HG03565 (cell line): ENCODE results near the gene ADAMTSL1.

ENCODE experiments used
- ATAC-seq: cut with Tn5 transposase; IDR thresholded peaks from one replicate; pipeline ENCODE4 v1.9.1; 2021; ENCODE audit warnings: mild to moderate bottlenecking, moderate library complexity; ENCODE audit not compliant: unreplicated experiment

Gene ADAMTSL1

GRCh38 chr9:18891946-18892670 is 418.2 kb downstream of the ADAMTSL1 start:
- ATAC-seq: no peak

DNA sequence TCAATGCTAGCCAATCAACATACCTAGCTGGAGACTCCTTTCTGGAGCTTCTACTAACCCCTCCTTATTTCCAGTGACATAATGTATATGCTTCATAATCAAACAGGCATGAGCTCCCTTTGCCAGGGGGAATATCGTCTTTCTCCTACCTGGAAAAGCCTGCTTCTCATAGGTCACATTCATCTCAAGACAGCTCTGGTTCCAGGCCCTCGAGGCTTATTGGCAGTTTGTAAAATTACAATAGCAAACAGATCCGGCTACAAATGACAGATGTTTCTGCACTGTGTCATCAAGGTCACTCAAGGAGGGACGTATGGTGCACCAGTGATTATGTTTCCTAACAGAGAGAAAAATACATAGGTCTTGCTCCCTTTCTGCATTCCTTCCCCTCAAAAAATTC is 419.1 kb downstream of the ADAMTSL1 start:
- no peak for ATAC-seq

DNA sequence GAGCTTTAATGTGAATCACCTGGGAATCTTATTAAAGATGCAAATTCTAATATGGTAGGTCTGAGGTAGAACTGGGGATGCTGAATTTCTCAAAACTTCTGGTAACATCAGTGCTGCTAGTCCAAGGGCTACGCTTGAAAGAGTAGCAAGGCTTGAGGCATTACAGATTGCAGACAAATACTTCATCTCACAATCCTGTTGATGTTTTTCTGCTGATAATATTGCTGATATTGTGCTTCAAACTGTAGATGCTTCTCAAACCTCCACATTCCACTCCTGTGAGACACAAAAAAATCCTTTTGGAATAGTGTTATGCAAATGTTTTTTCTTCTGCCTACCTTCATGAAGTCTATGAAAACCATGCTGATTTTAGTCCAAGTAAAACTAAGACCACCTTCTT is 419.5 kb downstream of the ADAMTSL1 start:
- ATAC-seq: no peak

DNA sequence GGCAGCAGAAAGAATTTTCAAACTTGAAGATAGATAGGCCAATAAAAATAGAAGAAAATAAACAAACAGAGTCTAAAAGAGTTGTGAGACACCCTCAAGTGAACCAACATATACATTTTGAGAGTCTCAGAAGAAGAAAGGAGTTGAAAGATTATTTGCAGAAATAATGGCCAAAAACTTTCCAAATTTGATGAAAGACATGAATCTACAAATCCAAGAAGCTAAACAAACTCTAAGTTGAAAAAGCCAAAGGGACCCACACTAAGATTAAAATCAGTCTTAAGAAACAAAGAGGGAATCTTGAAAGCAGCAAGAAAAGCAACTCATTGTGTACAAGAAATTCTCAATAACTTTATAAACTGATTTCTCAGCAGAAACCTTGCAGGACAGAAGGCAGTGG is 422.1 kb downstream of the ADAMTSL1 start:
- no peak for ATAC-seq

DNA sequence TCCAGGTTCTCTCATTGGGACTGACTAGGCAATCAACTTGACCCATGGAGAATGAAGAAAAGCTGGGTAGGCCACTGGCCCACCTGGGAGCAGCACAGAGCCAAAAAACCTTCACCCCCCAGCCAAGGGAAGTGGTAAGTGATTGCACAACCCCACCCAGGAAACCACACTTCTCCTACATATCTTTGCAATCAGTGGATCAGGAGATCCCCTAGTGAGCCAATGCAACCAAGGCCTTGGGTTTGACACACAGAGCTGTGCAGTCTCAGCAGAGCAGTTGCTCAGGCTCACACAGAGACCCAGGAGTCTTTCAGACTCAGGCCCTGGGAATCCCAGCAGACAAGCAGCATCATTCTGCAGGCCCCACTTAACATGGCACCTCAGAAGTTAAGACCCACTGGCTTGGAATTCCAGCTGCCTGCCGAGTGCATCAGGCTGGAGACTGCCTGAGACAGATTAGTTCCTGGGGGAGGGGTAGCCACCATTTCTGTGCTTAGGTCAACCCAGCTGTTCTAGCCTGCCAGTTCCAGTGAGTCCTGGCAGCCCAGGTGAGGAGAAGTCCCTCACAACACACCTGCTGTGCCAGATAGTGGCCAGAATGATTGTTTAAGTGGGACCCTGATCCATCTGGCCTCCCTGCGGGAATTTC is 422.7 kb downstream of the ADAMTSL1 start:
- ATAC-seq: no peak

DNA sequence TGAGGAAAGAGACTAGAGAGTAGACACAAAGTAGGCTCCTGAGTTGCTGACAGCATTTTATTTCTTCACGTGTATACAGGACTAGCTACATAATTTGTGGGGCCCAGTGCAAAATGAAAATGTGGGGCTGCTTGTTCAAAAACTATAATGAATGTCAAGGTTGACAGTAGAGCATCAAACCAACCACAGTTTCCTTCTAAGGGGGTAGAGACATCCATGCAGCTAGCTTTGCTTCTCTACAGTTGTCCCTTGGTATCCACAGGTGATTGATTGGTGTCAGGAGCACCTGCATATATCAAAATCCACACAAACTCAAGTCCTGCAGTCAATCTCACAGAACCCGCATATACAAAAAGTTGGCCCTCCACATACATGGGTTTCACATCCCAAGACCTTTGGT is 429.5 kb downstream of the ADAMTSL1 start:
- no peak for ATAC-seq

DNA sequence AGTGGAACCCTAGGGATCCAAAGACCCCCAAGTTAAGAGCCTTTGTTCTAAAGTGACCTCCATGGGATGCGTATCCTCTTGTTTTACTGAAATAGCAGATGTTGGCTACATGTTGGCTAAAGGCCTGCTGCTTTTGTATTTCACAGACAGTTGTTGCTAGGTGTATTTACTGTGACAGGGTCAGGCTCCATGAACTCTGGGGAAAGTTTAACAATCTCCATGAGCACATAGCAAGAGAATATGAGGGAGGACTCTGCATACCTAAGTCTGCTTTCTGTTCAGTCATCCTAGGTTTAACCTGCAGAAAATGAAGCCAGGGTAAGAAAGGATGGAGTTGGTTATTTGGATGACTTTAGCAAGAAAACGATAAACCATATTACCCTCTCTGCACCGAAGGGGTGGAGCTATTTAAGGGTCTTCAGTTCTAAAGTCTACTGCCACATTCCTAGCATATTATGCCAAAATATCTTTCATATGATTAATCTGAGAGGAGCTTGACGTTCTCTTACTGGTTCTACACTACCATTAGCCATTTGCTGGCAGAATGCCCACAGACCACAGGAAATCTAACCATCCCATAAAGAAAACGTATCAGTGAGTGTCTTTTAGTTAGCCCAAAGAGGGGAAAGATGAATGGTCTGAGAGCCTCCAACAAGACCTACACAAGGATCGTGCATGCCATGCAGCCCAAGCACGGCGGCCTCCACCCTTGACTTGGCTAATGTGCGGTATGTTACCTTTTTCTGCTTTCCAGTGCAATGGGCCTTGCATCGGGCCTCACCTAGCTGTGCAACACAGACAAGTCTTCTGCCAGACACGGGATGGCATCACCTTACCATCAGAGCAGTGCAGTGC is 431.3 kb downstream of the ADAMTSL1 start:
- ATAC-seq: no peak

GRCh38 chr9:18905883-18906629 is 432.1 kb downstream of the ADAMTSL1 start:
- ATAC-seq: no peak

- ATAC-seq: no peak
Observed at GRCh38 chr9:18906656-18907395, 432.9 kb downstream of the ADAMTSL1 start.

- ATAC-seq: no peak
Observed at GRCh38 chr9:18907927-18908625, 434.1 kb downstream of the ADAMTSL1 start.

GRCh38 chr9:18909140-18910018 is 435.4 kb downstream of the ADAMTSL1 start:
- no peak for ATAC-seq

DNA sequence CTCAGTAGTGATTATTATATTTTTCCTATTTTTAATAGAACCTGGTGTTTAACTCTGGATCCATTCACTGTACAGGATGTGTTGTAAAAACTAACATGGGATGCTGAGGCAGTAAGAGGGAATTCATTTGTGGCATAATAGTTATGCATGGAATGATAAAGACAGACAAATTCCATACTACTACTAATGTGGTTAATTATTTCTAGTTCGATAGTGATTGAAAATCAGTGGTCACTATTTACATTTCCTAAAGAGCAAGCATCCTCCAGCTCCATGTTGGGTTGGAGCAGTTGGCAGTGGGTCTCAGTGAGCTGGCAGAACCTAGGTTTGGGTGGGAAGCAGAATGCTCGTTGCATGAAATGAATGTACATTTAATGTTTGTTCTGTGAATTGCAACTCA is 436.5 kb downstream of the ADAMTSL1 start:
- ATAC-seq: no peak

GRCh38 chr9:18910916-18911315 is 437.0 kb downstream of the ADAMTSL1 start:
- ATAC-seq: no peak

- ATAC-seq: no peak
Observed at GRCh38 chr9:18911714-18912342, 437.9 kb downstream of the ADAMTSL1 start.

DNA sequence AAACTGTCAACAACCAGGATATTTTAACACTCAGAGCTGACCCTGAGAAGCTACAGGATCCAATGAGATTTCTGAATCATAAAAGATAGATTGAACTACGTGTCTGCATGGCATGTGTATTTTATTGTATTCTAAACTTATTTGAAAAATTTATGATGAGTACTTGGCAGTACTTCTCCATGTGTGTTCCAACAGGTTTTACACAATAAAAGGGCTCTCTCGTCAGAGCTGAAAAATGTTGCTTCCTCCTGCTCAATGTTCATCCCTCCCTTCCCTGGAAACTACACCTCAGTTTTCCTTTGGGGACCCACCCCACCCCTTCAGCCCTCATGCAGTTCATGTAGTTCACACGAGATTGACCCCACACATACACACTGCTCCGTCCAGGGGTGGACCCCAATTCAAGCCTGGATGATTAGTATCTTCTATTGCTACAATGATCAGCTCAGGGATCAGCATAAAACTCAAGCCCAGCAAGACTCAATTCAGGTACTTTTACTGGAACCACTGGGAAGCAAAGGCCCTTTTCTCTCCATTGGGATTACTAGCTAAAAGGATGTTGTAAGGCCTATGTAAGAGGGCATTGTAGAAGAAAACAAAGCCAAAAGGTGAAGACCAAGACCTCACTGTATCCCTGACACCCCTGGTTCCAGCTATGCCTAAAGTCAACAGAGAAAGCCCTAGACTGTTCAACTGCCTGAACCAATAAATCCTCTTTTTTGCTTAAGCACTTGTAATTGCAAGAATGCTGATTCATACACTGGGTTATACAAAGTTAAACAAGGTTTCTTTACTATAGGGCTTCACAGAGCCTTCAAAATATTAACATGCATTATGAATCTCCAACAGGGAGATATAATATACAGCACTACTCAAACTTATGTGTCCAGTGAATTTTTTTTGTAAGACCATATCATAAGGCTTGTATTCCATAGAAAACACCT is 446.5 kb downstream of the ADAMTSL1 start:
- ATAC-seq: no peak

DNA sequence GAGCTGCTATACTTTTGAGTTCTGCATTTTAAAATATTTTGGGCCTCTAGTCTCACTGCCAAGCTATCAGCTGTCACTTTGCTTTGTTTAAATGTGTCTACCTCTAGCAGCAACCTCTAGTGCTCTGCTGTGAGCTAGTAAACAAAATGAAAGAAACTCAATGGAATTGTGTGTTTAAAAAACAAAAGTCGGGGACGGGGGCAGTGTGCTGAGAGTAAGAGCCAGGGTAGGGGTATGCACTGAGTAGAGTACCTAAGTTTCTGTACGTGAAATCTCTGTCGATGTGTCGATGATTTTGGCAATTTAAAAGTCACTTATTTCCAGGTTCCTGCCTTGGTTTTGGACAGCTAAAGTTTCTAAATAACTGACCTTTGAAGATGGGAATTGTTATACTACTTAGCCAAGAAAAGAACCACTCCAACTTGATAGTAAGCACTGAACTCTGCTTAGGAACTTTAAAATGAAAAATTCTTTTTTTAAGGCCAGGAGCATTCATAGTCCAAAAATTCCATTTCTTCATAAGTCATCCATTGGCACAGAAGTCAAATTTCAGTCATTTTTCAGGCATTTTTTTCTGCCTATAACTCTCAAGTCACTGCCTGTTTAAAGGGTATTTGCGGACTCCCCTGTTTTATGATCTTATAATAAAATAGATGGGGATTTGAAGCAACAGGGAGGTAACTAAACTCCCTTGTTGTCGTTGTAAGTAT is 447.6 kb downstream of the ADAMTSL1 start:
- ATAC-seq: no peak
